Measurements from ENCODE around the gene DTX3L. TPM values are rescaled to one million over a fixed set of nuclear protein-coding genes. Genes with fewer than 3 reads are reported as not detected.
A peak's percentile ranks its signal among the peaks of the same experiment; 100 is the strongest.

The DTX3L gene
- total RNA-seq, 1 donor from 2014 or later = 33.7 TPM

DNA sequence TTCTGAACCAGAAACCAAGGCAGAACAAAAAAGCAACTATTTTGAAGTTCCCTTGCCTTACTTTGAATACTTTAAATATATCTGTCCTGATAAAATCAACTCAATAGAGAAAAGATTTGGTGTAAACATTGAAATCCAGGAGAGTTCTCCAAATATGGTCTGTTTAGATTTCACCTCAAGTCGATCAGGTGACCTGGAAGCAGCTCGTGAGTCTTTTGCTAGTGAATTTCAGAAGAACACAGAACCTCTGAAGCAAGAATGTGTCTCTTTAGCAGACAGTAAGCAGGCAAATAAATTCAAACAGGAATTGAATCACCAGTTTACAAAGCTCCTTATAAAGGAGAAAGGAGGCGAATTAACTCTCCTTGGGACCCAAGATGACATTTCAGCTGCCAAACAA lies 4.6 kb downstream of the DTX3L start:
- no peaks in the 10 kb centered on the region for H3K27me3 Mint-ChIP-seq (ENCODE audit: unreplicated experiment)
- no peak for DNase-seq (ENCODE audit: extremely low spot score, unreplicated experiment)
- H3K36me3 Mint-ChIP-seq (ENCODE audit: unreplicated experiment) = peaks cover 45% of the 10 kb centered on the region
- no peak overlapping the region for H3K4me3 Mint-ChIP-seq (ENCODE audit: unreplicated experiment)
- H3K27ac Mint-ChIP-seq (ENCODE audit: unreplicated experiment) = no peak overlapping the region
- H3K9me3 Mint-ChIP-seq (ENCODE audit: unreplicated experiment) = no peaks in the 10 kb centered on the region
- peaks cover 12% of the 10 kb centered on the region for H3K4me1 Mint-ChIP-seq (ENCODE audit: unreplicated experiment)
- TF ChIP-seq, protein P1, sequence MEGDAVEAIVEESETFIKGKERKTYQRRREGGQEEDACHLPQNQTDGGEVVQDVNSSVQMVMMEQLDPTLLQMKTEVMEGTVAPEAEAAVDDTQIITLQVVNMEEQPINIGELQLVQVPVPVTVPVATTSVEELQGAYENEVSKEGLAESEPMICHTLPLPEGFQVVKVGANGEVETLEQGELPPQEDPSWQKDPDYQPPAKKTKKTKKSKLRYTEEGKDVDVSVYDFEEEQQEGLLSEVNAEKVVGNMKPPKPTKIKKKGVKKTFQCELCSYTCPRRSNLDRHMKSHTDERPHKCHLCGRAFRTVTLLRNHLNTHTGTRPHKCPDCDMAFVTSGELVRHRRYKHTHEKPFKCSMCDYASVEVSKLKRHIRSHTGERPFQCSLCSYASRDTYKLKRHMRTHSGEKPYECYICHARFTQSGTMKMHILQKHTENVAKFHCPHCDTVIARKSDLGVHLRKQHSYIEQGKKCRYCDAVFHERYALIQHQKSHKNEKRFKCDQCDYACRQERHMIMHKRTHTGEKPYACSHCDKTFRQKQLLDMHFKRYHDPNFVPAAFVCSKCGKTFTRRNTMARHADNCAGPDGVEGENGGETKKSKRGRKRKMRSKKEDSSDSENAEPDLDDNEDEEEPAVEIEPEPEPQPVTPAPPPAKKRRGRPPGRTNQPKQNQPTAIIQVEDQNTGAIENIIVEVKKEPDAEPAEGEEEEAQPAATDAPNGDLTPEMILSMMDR (IDR thresholded peaks at IDR 0.05) = no peak

DNA sequence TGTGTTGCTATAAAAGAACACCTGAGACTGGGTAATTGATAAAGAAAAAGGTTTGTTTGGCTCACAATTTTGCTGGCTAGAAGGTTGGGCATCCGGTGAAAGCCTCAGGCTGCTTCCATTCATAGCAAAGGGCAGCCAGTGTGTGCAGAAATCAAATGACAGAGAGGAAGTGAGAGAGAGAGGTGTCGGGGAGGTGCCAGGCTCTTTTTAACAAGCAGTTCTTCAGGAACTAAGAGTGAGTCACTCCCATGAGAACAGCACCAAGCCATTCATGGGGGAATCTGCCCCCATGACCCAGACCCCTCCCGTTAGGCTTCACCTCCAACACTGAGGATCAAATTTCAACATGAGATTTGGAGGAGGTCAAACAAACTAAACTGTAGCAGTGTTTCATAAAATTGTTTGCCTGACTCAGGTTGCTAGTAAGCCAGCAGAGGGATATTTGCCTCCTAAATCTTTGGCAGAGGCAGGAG lies 8.8 kb downstream of the DTX3L start:
- Mint-ChIP-seq H3K4me1 (ENCODE audit: unreplicated experiment) (peaks cover 17% of the 10 kb centered on the region), H3K27me3 (ENCODE audit: unreplicated experiment) (no peaks in the 10 kb centered on the region), H3K36me3 (ENCODE audit: unreplicated experiment) (peaks cover 35% of the 10 kb centered on the region), H3K27ac (ENCODE audit: unreplicated experiment) (no peak overlapping the region), H3K9me3 (ENCODE audit: unreplicated experiment) (no peaks in the 10 kb centered on the region), H3K4me3 (ENCODE audit: unreplicated experiment) (no peak overlapping the region)
- TF ChIP-seq, protein P1 (IDR thresholded peaks at IDR 0.05) = no peak
- DNase-seq (ENCODE audit: extremely low spot score, unreplicated experiment) = no peak

DNA sequence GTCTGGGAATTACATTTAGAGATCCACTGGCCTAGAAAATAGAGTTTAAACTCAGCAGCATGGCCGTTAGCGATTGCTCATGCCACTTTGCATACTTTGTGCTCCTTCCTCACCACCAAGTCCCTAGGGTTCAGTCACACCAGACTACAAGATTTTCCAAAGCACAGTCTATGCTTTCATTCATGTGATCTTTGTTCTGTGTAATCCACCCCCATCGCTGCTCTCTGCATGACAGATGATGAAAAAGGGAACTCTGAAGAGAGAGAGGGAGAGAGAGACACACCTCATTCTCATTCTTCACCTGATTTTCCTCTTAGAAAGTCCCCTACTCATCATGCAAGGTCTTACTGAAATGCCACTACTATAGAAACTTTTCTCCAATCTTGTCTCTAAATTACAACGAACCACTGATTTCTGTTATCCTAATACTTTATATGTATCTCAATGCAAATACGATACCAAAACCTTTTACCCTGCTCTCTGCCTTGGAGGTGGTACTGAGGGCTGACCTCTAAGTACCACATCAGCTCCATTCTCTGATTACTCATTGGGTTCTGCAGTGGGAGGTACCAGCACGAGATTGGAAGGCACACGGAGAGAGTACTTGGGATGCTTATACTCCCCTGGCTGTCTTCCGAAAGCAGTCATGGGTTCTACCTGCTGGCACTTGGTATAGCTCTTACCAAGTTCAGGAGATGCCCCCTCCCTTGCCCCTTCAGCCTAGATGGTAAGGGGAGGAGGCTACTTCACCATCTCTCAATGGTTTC lies 12.2 kb downstream of the DTX3L start:
- Mint-ChIP-seq H3K36me3 (ENCODE audit: unreplicated experiment) (peaks cover 10% of the 10 kb centered on the region), H3K27me3 (ENCODE audit: unreplicated experiment) (peaks cover 4% of the 10 kb centered on the region), H3K9me3 (ENCODE audit: unreplicated experiment) (peaks cover 3% of the 10 kb centered on the region), H3K27ac (ENCODE audit: unreplicated experiment) (no peak overlapping the region), H3K4me1 (ENCODE audit: unreplicated experiment) (peaks cover 17% of the 10 kb centered on the region), H3K4me3 (ENCODE audit: unreplicated experiment) (no peak overlapping the region)
- TF ChIP-seq, protein P1 (IDR thresholded peaks at IDR 0.05) = no peak
- DNase-seq (ENCODE audit: extremely low spot score, unreplicated experiment) = no peak

DNA sequence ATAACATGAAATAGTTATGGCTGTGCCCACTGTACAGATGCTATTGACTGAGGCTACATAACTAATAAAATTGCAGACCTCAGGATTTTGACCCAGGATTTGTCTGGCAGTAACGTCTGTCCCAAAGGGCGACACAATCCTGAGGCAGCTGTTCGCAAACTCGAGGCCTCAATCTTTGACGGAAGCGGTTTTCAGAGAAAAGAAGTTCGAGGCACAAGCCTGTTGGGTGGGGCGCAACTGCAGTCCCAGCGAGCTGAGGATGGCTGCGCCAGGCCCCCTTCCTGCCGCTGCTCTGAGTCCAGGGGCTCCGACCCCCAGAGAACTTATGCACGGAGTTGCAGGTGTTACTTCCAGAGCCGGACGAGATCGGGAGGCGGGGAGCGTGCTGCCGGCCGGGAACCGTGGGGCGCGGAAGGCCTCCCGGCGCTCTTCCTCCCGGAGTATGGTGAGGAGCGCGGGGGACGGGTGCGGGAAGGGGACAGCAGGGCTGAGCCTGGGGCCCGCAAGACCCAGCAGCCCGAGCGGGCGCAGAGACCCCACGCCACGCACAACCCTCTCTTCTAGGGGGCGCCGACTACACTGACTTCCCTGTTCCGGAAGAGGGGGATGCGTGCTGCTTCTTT lies 13.4 kb downstream of the DTX3L start, which contains the start of gene PARP15:
Gene PARP15 (plus strand): TSS at position 242 of the 623 bp plus-strand sequence. CDS start 18 bp downstream, at position 260.
- Mint-ChIP-seq H3K27me3 (ENCODE audit: unreplicated experiment) (peaks cover 4% of the 10 kb centered on the region), H3K4me3 (ENCODE audit: unreplicated experiment) (peak within 1 kb of the TSS; percentile 66), H3K27ac (ENCODE audit: unreplicated experiment) (no peak within 1 kb of the TSS), H3K36me3 (ENCODE audit: unreplicated experiment) (peaks cover 10% of the 10 kb centered on the region), H3K9me3 (ENCODE audit: unreplicated experiment) (peaks cover 13% of the 10 kb centered on the region), H3K4me1 (ENCODE audit: unreplicated experiment) (peaks cover 17% of the 10 kb centered on the region)
- TF ChIP-seq, protein P1 (IDR thresholded peaks at IDR 0.05) = no peak
- no peak for DNase-seq (ENCODE audit: extremely low spot score, unreplicated experiment)

Data from osteocyte (in vitro differentiated cells).